Measurements from ENCODE around the gene NOTCH1. TPM values are rescaled to one million over a fixed set of nuclear protein-coding genes. Genes with fewer than 3 reads are reported as not detected.

The NOTCH1 gene
- total and polyA plus RNA-seq, 2 of the 13 experiments (the other 11 are each of a cell fraction or from before 2014, with no cell fraction given): 0.09 to 0.35 TPM

DNA sequence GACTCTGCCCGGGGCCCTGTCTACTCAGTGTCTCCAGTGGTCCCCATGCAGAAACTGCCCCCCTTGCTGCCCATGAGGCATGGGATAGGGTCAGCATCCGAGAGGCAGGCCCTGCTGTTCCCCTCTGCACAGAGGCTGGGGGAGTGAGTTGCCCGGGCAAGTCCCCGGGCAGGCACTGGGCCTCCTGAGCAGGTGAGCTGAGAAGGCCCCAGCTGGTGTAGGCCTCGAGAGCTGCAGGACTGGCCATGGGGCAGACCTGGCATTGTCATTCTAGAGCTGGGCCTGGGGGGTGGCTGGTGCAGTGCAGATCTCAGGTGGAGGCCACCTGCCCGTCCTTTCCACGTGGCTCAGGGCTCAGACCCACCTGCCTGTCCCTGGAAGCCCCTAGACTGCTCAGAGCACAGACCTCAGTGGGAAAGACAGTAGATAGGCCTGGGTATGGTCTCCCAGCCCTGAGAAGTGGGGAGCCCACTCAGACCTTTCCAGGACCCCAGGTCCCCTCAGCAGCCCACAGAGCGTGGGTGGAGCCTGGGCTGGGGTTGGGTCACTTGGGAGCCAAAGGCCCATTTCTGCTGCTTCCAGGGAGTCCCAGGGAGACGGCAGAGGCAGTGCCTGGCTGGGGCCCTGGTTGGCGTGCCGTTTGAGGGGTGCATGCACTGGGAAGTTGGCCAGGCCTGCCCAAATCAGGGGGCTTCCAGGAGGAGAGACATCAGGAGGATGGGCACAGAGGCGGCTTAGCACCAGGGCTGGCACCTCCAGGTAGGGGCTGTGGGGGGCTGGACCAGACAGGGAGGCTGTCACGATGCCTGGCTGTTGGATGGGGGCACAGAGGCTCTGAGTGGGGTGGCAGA is 4.8 kb upstream of the NOTCH1 start (continued):
- TF ChIP-seq ZNF687 (CRISPR knock-in tag; IDR thresholded peaks at IDR 0.05) (peak; percentile 82), ZNF558 (CRISPR knock-in tag; IDR thresholded peaks at IDR 0.05; ENCODE audit: borderline replicate concordance) (no peak), ZNF557 (CRISPR knock-in tag; IDR thresholded peaks at IDR 0.05) (no peak), ZNF292 (CRISPR knock-in tag; IDR thresholded peaks at IDR 0.05; ENCODE audit: borderline replicate concordance, low read depth) (no peak), BRD4 (CRISPR knock-in tag; IDR thresholded peaks at IDR 0.05) (0 out of 2 replicates have a peak, but pooled peaks have one; percentile 42), ZNF383 (CRISPR knock-in tag; IDR thresholded peaks at IDR 0.05; ENCODE audit: borderline replicate concordance) (no peak), SMARCE1 (IDR thresholded peaks at IDR 0.05; ENCODE audit: borderline replicate concordance) (no peak), ARID4A (CRISPR knock-in tag; IDR thresholded peaks at IDR 0.05; ENCODE audit: borderline replicate concordance) (no peak), MAFK (conservative IDR thresholded peaks at IDR 0.05 in 1 of 2, IDR thresholded peaks at IDR 0.05 in 1 of 2; ENCODE audit: low read length in 2 of 2) (no peak), ZNF101 (CRISPR knock-in tag; IDR thresholded peaks at IDR 0.05; ENCODE audit: borderline replicate concordance, low read depth) (no peak), MXI1 (IDR thresholded peaks at IDR 0.05; ENCODE audit: borderline replicate concordance, low read depth, low read length) (no peak), ZFY (CRISPR knock-in tag; IDR thresholded peaks at IDR 0.05) (peak; percentile 66), ZMYM3 (CRISPR knock-in tag; IDR thresholded peaks at IDR 0.05) (no peak), IKZF4 (CRISPR knock-in tag; IDR thresholded peaks at IDR 0.05; ENCODE audit: borderline replicate concordance, low read depth, not compliant biosample characterization) (no peak)
- TF ChIP-seq, protein P1, sequence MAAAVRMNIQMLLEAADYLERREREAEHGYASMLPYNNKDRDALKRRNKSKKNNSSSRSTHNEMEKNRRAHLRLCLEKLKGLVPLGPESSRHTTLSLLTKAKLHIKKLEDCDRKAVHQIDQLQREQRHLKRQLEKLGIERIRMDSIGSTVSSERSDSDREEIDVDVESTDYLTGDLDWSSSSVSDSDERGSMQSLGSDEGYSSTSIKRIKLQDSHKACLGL (CRISPR knock-in tag; IDR thresholded peaks at IDR 0.05): no peak
- TF ChIP-seq, protein P2, sequence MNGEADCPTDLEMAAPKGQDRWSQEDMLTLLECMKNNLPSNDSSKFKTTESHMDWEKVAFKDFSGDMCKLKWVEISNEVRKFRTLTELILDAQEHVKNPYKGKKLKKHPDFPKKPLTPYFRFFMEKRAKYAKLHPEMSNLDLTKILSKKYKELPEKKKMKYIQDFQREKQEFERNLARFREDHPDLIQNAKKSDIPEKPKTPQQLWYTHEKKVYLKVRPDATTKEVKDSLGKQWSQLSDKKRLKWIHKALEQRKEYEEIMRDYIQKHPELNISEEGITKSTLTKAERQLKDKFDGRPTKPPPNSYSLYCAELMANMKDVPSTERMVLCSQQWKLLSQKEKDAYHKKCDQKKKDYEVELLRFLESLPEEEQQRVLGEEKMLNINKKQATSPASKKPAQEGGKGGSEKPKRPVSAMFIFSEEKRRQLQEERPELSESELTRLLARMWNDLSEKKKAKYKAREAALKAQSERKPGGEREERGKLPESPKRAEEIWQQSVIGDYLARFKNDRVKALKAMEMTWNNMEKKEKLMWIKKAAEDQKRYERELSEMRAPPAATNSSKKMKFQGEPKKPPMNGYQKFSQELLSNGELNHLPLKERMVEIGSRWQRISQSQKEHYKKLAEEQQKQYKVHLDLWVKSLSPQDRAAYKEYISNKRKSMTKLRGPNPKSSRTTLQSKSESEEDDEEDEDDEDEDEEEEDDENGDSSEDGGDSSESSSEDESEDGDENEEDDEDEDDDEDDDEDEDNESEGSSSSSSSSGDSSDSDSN (CRISPR knock-in tag; IDR thresholded peaks at IDR 0.05): peak; percentile 17; the same call in 1 of the 2 replicates
